HUES6 (cell line): ENCODE data around the gene ERICH6.

Source experiments
- H3K27ac ChIP-seq: 2 replicates; pipeline ENCODE4 v1.7.0; 2013; ENCODE audit warnings: low read depth, mild to moderate bottlenecking, low read length, inconsistent platforms
- H3K27me3 ChIP-seq: 2 replicates; pipeline ENCODE4 v1.6.1; 2013; ENCODE audit warnings: low read length; ENCODE audit not compliant: control insufficient read depth, insufficient read depth
- H3K36me3 ChIP-seq: 2 replicates; pipeline ENCODE4 v1.6.1; 2013; ENCODE audit warnings: low read length; ENCODE audit not compliant: control insufficient read depth, insufficient read depth
- H3K4me1 ChIP-seq: 2 replicates; pipeline ENCODE4 v1.6.1; 2013; ENCODE audit warnings: low read length; ENCODE audit not compliant: control insufficient read depth, insufficient read depth
- H3K4me3 ChIP-seq: 2 replicates; pipeline ENCODE4 v1.5.1; 2013; ENCODE audit warnings: low read depth, low read length
- H3K9ac ChIP-seq: one replicate; pipeline ENCODE4 v1.6.1; 2013; ENCODE audit warnings: mild to moderate bottlenecking, low read length
- H3K9me3 ChIP-seq: 2 replicates; pipeline ENCODE4 v1.6.1; 2013; ENCODE audit warnings: low read depth, low read length; ENCODE audit not compliant: control insufficient read depth, insufficient read depth

Gene ERICH6

GRCh38 chr3:150611666-150612065, 92.1 kb downstream of the ERICH6 start:
- Histone ChIP-seq H3K4me3 (no peak overlapping the region), H3K4me1 (peaks cover 13% of the 10 kb centered on the region), H3K27ac (no peak overlapping the region), H3K27me3 (no peaks in the 10 kb centered on the region), H3K9ac (no peak overlapping the region), H3K36me3 (peaks cover 25% of the 10 kb centered on the region), H3K9me3 (no peaks in the 10 kb centered on the region)

GRCh38 chr3:150610785-150611184, 92.9 kb downstream of the ERICH6 start:
- H3K9me3 ChIP-seq = no peaks in the 10 kb centered on the region
- H3K9ac ChIP-seq = no peak overlapping the region
- H3K4me3 ChIP-seq = no peak overlapping the region
- no peak overlapping the region for H3K27ac ChIP-seq
- peaks cover 32% of the 10 kb centered on the region for H3K36me3 ChIP-seq
- no peaks in the 10 kb centered on the region for H3K27me3 ChIP-seq
- H3K4me1 ChIP-seq = peaks cover 14% of the 10 kb centered on the region

- H3K27me3 ChIP-seq = no peaks in the 10 kb centered on the region
- no peak overlapping the region for H3K4me3 ChIP-seq
- no peaks in the 10 kb centered on the region for H3K9me3 ChIP-seq
- peaks cover 19% of the 10 kb centered on the region for H3K4me1 ChIP-seq
- no peak overlapping the region for H3K9ac ChIP-seq
- H3K27ac ChIP-seq = no peak overlapping the region
- peaks cover 32% of the 10 kb centered on the region for H3K36me3 ChIP-seq
Observed at GRCh38 chr3:150609988-150610387, 93.7 kb downstream of the ERICH6 start.
